Tibial artery (tissue), 4 donors: ENCODE data around the gene MLLT3.

ENCODE experiments used
- DNase-seq, 2 donors: peaks; one replicate each; pipeline ENCODE4 v3.0.0-alpha.2; 2019
- H3K27ac ChIP-seq, 2 donors: fragments of 200-600 bp; sonication (generic) in 1 of 2; 1 replicate in 1 of 2; 2 replicates in 1 of 2; pipeline ENCODE4 v1.5.1; 2018 to 2019; ENCODE audit warnings: mild to moderate bottlenecking in 1 of 2
- H3K27me3 ChIP-seq, 2 donors: fragments of 200-600 bp; sonication (generic) in 1 of 2; one replicate each; pipeline versions ENCODE4 v1.5.1 to v1.6.0; 2016 to 2019
- H3K36me3 ChIP-seq, 3 donors: fragments of 200-600 bp; sonication (generic) in 2 of 3; one replicate each; pipeline ENCODE4 v1.5.1; 2016 to 2019; ENCODE audit warnings: mild to moderate bottlenecking in 2 of 3
- H3K4me1 ChIP-seq, 4 donors: fragments of 200-600 bp; sonication (generic) in 2 of 4; 1 replicate in 3 of 4; 2 replicates in 1 of 4; pipeline ENCODE4 v1.5.1; 2016 to 2019
- H3K4me3 ChIP-seq, 2 donors: fragments of 200-600 bp; sonication (generic) in 1 of 2; 1 replicate in 1 of 2; 2 replicates in 1 of 2; pipeline ENCODE4 v1.5.1; 2018 to 2019; ENCODE audit warnings: mild to moderate bottlenecking in 2 of 2
- H3K9me3 ChIP-seq, 3 donors: fragments of 200-600 bp; sonication (generic) in 1 of 3; one replicate each; pipeline ENCODE4 v1.5.1; 2016 to 2019
- intact Hi-C: fragments of 100-400 bp; cut with DNase I; formaldehyde crosslinking; loops from one replicate; pipeline ENCODE4 v1.15.0; 2023; ENCODE audit warnings: low total_unique reads
- TF ChIP-seq, protein P1 (sequence below), 2 experiments: fragments of 200-600 bp in 1 of 2; fragments of 450-650 bp in 1 of 2; IDR thresholded peaks; one replicate each; pipeline ENCODE4 v1.5.1; 2017 to 2019; ENCODE audit warnings: antibody characterized with exemption in 2 of 2, mild to moderate bottlenecking in 1 of 2, moderate library complexity in 1 of 2

Gene MLLT3

GRCh38 chr9:20335668-20336332, 286.5 kb downstream of the MLLT3 start:
- Histone ChIP-seq H3K27ac (no peak overlapping the region), H3K9me3 (no peaks in the 10 kb centered on the region), H3K27me3 (peaks cover 0 to 12% of the 10 kb centered on the region in 2 donors), H3K4me1 (no peaks in the 10 kb centered on the region), H3K36me3 (no peaks in the 10 kb centered on the region), H3K4me3 (no peak overlapping the region)
- intact Hi-C loops, result no loop called here
- DNase-seq, result no peak
- TF ChIP-seq, protein P1, sequence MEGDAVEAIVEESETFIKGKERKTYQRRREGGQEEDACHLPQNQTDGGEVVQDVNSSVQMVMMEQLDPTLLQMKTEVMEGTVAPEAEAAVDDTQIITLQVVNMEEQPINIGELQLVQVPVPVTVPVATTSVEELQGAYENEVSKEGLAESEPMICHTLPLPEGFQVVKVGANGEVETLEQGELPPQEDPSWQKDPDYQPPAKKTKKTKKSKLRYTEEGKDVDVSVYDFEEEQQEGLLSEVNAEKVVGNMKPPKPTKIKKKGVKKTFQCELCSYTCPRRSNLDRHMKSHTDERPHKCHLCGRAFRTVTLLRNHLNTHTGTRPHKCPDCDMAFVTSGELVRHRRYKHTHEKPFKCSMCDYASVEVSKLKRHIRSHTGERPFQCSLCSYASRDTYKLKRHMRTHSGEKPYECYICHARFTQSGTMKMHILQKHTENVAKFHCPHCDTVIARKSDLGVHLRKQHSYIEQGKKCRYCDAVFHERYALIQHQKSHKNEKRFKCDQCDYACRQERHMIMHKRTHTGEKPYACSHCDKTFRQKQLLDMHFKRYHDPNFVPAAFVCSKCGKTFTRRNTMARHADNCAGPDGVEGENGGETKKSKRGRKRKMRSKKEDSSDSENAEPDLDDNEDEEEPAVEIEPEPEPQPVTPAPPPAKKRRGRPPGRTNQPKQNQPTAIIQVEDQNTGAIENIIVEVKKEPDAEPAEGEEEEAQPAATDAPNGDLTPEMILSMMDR (IDR thresholded peaks at IDR 0.05), result no peak

DNA sequence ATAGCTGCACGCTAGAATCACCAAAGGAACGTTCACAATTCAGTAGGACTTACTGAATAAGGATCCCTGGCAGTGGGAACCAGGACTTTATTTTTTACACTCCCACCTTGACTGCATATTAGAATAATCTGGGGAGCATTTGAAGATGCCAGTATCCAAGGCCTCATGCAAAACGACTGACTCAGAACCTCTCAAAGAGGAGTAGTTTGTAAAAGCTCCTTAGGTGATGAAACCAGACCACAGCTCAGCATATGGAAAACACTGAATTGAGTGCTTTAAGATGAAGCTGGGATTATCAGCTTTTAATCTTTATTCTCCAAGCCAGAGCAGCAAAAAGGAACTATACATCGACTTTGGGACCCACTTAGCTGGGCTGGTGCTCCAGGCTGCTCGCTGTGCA, 288.3 kb downstream of the MLLT3 start:
- no peak overlapping the region for H3K27ac ChIP-seq
- H3K4me3 ChIP-seq, result no peak overlapping the region
- H3K9me3 ChIP-seq, result no peaks in the 10 kb centered on the region
- no peak for DNase-seq
- no peaks in the 10 kb centered on the region for H3K4me1 ChIP-seq
- intact Hi-C loops, result no loop called here
- TF ChIP-seq, protein P1 (IDR thresholded peaks at IDR 0.05), result no peak
- peaks cover 0 to 12% of the 10 kb centered on the region in 2 donors for H3K27me3 ChIP-seq
- no peaks in the 10 kb centered on the region for H3K36me3 ChIP-seq

DNA sequence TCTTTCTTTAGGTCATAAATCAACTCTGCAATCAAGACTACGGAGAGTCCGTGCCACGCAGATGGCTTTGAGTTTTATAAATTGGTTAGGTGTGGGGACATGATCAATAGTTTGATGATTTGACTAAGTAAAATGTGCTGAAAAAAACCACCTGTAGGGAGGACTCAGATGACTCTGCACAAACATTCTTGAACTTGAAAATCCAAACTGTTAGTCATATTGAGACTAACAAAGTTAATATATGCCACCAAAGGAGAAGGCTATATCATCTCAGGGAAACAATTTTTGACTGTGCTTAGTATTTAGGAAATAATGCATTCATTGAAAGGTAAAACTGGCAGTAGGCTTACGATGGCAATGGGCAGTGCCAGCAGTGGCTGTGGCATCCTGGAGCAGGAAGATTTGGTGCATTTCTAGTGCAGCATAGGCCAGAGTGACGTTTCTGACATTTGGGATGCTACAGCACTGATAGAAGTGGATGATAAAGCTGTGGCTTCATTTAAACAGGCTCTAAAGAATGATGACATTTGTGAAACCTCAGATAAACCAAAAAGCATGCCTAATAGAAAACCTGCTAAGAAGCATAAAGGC, 291.1 kb downstream of the MLLT3 start:
- Histone ChIP-seq H3K4me1 (no peaks in the 10 kb centered on the region), H3K36me3 (no peaks in the 10 kb centered on the region), H3K27ac (no peak overlapping the region), H3K9me3 (no peaks in the 10 kb centered on the region), H3K4me3 (no peak overlapping the region), H3K27me3 (peaks cover 0 to 2% of the 10 kb centered on the region in 2 donors)
- no peak for DNase-seq
- TF ChIP-seq, protein P1 (IDR thresholded peaks at IDR 0.05), result no peak
- intact Hi-C loops, result no loop called here

DNA sequence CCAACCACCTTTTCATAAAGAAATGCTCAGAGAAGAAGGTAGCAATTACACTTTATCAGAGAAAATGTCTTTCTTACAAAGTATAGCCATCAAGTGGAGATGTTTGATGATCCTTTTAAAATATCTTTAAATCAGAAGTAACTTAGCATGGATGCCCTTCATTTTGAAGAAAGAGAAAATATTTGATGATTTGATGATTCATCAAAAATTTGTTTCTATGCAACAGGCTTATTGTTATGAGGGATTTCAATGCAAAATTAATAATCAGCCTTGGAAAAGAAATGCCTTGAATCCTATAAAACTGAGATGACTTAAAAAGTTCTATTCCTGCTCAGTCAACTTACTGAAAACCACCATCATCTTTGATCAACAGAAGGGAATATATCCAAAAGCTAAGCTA, 291.6 kb downstream of the MLLT3 start:
- Histone ChIP-seq H3K27me3 (no peaks in the 10 kb centered on the region), H3K4me1 (no peaks in the 10 kb centered on the region), H3K27ac (no peak overlapping the region), H3K9me3 (no peaks in the 10 kb centered on the region), H3K4me3 (no peak overlapping the region), H3K36me3 (no peaks in the 10 kb centered on the region)
- TF ChIP-seq, protein P1 (IDR thresholded peaks at IDR 0.05), result no peak
- DNase-seq, result no peak
- intact Hi-C loops, result no loop called here

- Histone ChIP-seq H3K9me3 (no peaks in the 10 kb centered on the region), H3K4me1 (no peaks in the 10 kb centered on the region), H3K4me3 (no peak overlapping the region), H3K27me3 (no peaks in the 10 kb centered on the region), H3K27ac (no peak overlapping the region), H3K36me3 (no peaks in the 10 kb centered on the region)
- TF ChIP-seq, protein P1 (IDR thresholded peaks at IDR 0.05), result no peak
- intact Hi-C loops, result no loop called here
- no peak for DNase-seq
Measured at GRCh38 chr9:20326516-20326915, 295.8 kb downstream of the MLLT3 start.
